ENCODE results near the gene ATF4.

The ATF4 gene

DNA sequence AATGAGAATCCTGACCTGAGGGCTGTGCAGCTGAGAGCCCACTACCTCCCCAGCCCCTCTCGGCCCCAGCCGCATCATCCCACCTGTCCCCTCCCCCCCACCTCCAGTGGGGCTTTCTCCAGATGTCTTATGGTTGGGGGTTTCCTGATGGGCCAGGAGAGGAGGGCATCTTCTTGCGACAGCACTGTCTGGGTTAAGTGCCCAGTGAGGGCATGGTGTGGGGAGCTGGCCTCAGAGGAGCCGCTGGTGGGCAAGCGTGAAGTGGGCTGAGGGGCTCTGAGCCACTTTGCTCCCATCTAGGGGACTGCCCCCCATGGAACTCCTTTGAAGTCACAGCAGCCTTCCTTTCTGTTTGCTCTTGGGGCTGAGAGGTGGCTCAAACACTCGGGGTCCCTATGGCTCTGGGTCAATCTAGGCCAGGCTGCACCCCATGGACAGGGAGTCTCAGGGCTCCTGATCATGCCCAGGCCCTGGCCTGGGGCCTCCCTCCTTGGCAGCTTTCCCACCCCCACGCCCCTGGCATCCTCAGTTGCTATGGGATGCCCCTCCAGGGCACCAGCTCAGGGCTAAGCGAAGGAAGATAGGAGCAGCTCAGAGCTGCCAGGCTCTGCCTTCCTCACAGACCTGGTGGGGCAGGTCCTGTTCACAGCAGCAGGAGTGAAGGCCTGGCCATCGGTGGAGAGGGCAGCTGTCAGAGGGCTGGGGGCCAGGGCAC lies 29.2 kb upstream of the ATF4 start:
- Histone ChIP-seq H3K4me3 (replicated peaks; ENCODE audit: low read depth, low read length) (no peak overlapping the region), H3K27me3 (replicated peaks; ENCODE audit: control insufficient read depth, insufficient read depth, low read length) (no peaks in the 10 kb centered on the region), H3K36me3 (ENCODE audit: control insufficient read depth, insufficient read depth, low read length) (peaks cover 28% of the 10 kb centered on the region)
- TF ChIP-seq, protein P1, sequence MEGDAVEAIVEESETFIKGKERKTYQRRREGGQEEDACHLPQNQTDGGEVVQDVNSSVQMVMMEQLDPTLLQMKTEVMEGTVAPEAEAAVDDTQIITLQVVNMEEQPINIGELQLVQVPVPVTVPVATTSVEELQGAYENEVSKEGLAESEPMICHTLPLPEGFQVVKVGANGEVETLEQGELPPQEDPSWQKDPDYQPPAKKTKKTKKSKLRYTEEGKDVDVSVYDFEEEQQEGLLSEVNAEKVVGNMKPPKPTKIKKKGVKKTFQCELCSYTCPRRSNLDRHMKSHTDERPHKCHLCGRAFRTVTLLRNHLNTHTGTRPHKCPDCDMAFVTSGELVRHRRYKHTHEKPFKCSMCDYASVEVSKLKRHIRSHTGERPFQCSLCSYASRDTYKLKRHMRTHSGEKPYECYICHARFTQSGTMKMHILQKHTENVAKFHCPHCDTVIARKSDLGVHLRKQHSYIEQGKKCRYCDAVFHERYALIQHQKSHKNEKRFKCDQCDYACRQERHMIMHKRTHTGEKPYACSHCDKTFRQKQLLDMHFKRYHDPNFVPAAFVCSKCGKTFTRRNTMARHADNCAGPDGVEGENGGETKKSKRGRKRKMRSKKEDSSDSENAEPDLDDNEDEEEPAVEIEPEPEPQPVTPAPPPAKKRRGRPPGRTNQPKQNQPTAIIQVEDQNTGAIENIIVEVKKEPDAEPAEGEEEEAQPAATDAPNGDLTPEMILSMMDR (IDR thresholded peaks at IDR 0.05; ENCODE audit: insufficient read depth, low read length, poor library complexity, severe bottlenecking): no peak
- DNase-seq (ENCODE audit: extremely low read depth, insufficient read length): no peak

DNA sequence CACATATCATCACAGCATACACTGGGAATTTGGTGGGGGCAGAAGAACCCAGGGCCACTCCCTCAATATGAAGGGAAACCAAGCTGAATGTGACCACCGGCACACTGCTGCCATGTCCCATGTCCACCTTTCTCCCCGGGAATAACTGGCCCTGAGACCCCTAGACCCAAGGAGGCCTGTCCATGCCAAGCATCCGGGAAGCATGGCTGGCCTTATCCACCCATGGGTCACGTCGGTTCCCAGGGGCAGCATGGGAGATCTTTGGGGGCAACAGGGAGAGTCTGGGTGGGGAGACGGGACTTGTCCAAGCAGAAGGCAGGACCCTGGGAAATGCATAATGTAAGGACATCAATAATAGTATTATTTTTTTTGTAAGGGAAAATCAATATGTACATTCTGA lies 28.7 kb upstream of the ATF4 start:
- Histone ChIP-seq H3K27me3 (replicated peaks; ENCODE audit: control insufficient read depth, insufficient read depth, low read length) (no peaks in the 10 kb centered on the region), H3K36me3 (ENCODE audit: control insufficient read depth, insufficient read depth, low read length) (peaks cover 28% of the 10 kb centered on the region)
- TF ChIP-seq, protein P1 (IDR thresholded peaks at IDR 0.05; ENCODE audit: insufficient read depth, low read length, poor library complexity, severe bottlenecking): no peak

DNA sequence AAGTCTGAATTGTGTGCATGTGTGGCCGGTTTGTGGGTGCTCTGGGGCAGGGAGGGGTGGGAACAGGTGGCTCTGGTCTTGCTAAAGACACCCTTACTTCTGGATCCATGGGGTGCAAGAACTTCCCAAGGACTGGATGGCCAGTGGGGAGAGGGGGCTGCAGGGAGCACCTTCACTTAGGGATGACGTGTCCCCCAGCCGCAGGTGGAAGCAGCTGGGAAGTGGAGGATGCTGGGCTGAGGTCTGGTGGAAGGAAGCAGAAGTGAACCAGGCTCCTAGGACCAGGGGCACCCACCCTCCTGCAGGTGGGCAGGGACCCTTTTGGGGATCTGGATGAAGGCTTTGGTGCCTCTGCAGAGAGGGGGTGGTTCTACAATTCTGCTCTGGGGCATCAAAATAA lies 28.2 kb upstream of the ATF4 start:
- TF ChIP-seq, protein P1 (IDR thresholded peaks at IDR 0.05; ENCODE audit: insufficient read depth, low read length, poor library complexity, severe bottlenecking): no peak
- no peak for DNase-seq (ENCODE audit: extremely low read depth, insufficient read length)
- Histone ChIP-seq H3K4me3 (replicated peaks; ENCODE audit: low read depth, low read length) (no peak overlapping the region), H3K27me3 (replicated peaks; ENCODE audit: control insufficient read depth, insufficient read depth, low read length) (no peaks in the 10 kb centered on the region), H3K36me3 (ENCODE audit: control insufficient read depth, insufficient read depth, low read length) (peaks cover 26% of the 10 kb centered on the region)

More for the DNA sequence above, 28.7 kb upstream of the ATF4 start:
- no peak overlapping the region for H3K4me3 ChIP-seq (replicated peaks; ENCODE audit: low read depth, low read length)
- DNase-seq (ENCODE audit: extremely low read depth, insufficient read length): no peak

DNA sequence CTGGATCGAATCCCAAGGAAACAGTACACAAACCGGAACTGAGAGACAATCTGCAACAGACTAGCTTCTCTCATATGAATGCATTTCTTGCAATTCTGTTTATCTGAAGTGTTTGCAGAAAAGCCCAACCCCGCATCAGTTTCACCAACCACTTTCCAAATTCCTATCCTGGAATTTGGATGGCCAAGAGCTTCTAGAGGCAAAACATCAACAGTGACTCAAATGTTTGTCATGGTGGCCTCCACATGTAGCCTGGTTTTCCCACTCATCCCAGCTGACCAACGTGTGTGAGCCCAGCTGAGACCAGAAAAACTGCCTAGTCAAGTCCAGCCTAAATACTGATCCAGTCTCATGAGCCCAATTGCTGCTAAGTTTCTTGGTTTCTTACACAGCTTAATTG lies 26.6 kb upstream of the ATF4 start:
- Histone ChIP-seq H3K27me3 (replicated peaks; ENCODE audit: control insufficient read depth, insufficient read depth, low read length) (no peaks in the 10 kb centered on the region), H3K4me3 (replicated peaks; ENCODE audit: low read depth, low read length) (no peak overlapping the region), H3K36me3 (ENCODE audit: control insufficient read depth, insufficient read depth, low read length) (peaks cover 14% of the 10 kb centered on the region)
- TF ChIP-seq, protein P1 (IDR thresholded peaks at IDR 0.05; ENCODE audit: insufficient read depth, low read length, poor library complexity, severe bottlenecking): no peak
- DNase-seq (ENCODE audit: extremely low read depth, insufficient read length): no peak

DNA sequence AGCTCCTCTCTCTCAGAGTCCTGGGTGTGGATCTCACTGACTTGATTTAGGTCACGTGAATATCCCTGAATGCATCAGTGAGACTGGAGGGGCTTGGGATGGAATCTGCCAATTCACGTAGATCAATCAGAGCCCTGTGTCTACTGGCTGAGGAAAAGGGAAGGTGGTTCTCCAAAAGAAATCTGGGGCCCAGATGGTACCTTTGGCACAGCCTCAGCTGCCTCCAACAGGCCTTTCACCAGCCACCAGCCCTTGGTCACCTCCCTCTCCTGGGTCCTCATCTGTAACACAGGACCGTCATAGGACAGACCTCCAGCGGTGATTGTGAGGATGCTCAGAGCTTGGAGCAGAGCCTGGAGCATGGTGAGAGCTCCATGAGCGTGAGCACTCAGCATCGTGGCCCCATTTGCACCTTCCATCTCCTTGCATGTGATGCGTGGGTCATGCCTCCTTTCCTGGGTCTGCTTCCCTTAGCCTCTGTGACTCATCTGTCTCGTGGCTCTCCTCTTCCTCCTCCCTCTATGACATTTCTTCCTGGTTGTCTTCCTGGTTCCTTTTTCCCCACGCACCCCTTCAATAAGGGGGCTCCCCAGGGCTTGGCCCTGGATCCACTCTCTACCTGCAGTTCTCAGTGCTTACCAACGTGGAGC lies 25.8 kb upstream of the ATF4 start:
- Histone ChIP-seq H3K27me3 (replicated peaks; ENCODE audit: control insufficient read depth, insufficient read depth, low read length) (no peaks in the 10 kb centered on the region), H3K36me3 (ENCODE audit: control insufficient read depth, insufficient read depth, low read length) (peaks cover 13% of the 10 kb centered on the region), H3K4me3 (replicated peaks; ENCODE audit: low read depth, low read length) (no peak overlapping the region)
- TF ChIP-seq, protein P1 (IDR thresholded peaks at IDR 0.05; ENCODE audit: insufficient read depth, low read length, poor library complexity, severe bottlenecking): no peak
- no peak for DNase-seq (ENCODE audit: extremely low read depth, insufficient read length)

Data from GM06990 (cell line).